Measurements from ENCODE around the gene FGF19. TPM values are rescaled to one million over a fixed set of nuclear protein-coding genes. Genes with fewer than 3 reads are reported as not detected.

The FGF19 gene
- total RNA-seq, 1 donor from 2014 or later, result not detected

DNA sequence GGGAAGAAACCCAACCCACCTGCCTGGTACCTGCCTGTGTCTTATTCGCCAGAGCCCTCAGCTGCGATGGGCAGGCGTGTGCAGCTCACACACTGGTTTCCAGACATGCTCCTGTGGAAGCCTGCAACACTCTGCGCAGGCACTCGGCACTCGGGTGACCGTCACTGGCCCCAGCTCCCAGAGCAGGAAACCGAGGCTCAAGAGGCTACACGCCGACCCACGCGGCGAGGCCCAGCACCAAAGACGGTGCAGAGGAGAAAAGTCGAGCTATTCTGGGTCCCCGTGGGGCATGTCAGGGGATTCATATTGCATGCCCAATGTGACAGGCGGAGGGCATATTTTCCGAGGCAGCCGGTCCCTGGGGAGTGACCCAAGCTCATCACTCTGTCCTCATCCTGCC, 11.6 kb upstream of the FGF19 start:
- intact Hi-C loops (cut with micrococcal nuclease), result no loop called here
- POLR2A ChIA-PET, result interaction anchor here (0.6 kb wide), 1 partner anchor 481 kb away, joined by 4 read pairs; no protein-coding TSS in a partner anchor

DNA sequence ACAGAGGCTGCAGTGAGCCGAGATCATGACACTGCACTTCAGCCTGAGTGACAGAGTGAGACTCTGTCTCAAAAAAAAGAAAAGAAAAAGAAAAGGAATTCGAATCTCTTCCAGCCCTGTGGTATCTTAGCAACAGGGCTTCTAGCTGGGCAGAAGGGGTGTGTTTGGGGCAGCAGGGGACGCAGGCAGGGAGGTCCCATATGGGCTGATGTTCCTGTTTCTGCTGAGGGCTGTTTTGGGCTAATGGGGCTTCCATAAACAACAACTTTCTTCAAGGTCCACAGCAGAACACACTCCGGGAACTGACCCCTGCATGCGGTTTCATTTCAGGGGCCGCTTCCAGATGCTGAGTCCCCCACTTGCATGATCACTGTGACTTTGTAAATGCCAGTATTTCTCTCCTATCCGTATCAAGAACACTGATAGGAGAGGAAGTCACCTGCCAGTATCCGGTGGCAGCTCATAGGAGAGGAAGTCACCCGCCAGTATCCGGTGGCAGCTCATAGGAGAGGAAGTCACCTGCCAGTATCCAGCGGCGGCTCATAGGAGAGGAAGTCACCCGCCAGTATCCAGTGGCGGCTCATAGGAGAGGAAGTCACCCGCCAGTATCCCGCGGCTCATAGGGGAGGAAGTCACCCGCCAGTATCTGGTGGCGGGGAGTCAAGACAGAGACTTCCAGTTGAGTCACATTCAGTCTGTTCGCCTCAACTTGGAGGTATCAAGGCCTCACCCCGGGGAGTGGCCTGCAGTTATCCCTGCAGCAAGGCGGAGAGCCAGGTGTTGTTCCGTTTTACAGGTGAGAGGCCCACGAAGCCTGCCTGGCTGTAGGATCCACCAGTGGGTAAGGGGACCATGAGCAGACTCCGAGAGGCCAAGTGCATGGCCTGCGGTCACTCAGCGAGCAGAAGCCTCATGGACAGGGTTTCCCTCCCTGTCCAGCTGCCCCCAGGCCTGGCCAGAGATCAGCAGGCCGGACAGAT, 8.3 kb upstream of the FGF19 start:
- CTCF ChIA-PET, result no interaction called here
- POLR2A ChIA-PET, result no interaction called here
- Mint-ChIP-seq H3K4me3 (no peak overlapping the region), H3K27ac (no peak overlapping the region), H3K27me3 (peaks cover 36% of the 10 kb centered on the region), H3K9me3 (no peaks in the 10 kb centered on the region), H3K36me3 (ENCODE audit: low read depth) (no peaks in the 10 kb centered on the region), H3K4me1 (peaks cover 7% of the 10 kb centered on the region)
- DNase-seq (no peak), ATAC-seq (ENCODE audit: low read depth) (no peak)
- TF ChIP-seq, protein P1, sequence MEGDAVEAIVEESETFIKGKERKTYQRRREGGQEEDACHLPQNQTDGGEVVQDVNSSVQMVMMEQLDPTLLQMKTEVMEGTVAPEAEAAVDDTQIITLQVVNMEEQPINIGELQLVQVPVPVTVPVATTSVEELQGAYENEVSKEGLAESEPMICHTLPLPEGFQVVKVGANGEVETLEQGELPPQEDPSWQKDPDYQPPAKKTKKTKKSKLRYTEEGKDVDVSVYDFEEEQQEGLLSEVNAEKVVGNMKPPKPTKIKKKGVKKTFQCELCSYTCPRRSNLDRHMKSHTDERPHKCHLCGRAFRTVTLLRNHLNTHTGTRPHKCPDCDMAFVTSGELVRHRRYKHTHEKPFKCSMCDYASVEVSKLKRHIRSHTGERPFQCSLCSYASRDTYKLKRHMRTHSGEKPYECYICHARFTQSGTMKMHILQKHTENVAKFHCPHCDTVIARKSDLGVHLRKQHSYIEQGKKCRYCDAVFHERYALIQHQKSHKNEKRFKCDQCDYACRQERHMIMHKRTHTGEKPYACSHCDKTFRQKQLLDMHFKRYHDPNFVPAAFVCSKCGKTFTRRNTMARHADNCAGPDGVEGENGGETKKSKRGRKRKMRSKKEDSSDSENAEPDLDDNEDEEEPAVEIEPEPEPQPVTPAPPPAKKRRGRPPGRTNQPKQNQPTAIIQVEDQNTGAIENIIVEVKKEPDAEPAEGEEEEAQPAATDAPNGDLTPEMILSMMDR (IDR thresholded peaks at IDR 0.05), result no peak
- intact Hi-C loops (cut with micrococcal nuclease), result no loop called here

More for the DNA sequence above, 11.6 kb upstream of the FGF19 start:
- no peak for DNase-seq
- CTCF ChIA-PET, result no interaction called here
- Mint-ChIP-seq H3K36me3 (ENCODE audit: low read depth) (no peaks in the 10 kb centered on the region), H3K4me3 (no peak overlapping the region), H3K27me3 (peaks cover 38% of the 10 kb centered on the region), H3K4me1 (peaks cover 10% of the 10 kb centered on the region), H3K27ac (no peak overlapping the region), H3K9me3 (no peaks in the 10 kb centered on the region)
- TF ChIP-seq, protein P1 (IDR thresholded peaks at IDR 0.05), result no peak
- ATAC-seq (ENCODE audit: low read depth), result no peak

DNA sequence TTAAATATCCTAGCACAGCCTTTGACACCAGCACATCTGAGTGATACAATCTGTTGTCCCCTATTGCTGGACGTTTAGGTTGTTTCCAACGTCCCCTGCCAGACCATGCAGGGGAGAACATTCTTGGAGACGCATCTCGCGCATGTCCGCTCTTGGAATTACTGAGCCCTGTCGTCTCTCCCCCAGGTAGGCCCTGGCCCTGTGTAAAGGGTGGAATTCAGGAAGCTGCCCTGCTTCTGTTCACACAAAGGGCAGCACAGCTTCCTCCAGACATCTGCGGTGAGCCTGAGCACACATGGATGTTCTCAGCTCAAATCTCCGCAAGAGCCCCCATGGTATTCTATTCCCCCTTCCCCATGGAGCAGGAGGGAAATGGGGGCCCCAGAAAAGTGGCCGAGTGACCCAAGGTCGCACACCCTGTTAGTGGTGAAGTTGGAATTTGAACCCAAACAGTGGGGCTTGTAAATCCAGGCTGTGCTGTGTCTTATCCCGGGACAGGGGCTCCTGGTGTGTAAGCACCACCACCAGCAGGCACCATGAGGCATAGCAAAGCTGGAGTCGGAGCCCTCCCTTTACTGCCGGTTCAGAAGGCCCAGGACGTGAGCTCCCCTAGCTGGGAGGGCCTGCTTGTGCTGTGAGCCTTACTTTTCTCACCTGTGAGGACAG, 5.0 kb upstream of the FGF19 start:
- DNase-seq (no peak), ATAC-seq (ENCODE audit: low read depth) (no peak)
- TF ChIP-seq, protein P1 (IDR thresholded peaks at IDR 0.05), result no peak
- H3K36me3 Mint-ChIP-seq (ENCODE audit: low read depth), result no peaks in the 10 kb centered on the region
- no peaks in the 10 kb centered on the region for H3K9me3 Mint-ChIP-seq
- no peak overlapping the region for H3K4me3 Mint-ChIP-seq
- intact Hi-C loops (cut with micrococcal nuclease), result no loop called here
- no peak overlapping the region for H3K27ac Mint-ChIP-seq
- H3K4me1 Mint-ChIP-seq, result peaks cover 16% of the 10 kb centered on the region
- CTCF ChIA-PET, result no interaction called here
- H3K27me3 Mint-ChIP-seq, result peaks cover 61% of the 10 kb centered on the region
- POLR2A ChIA-PET, result no interaction called here

DNA sequence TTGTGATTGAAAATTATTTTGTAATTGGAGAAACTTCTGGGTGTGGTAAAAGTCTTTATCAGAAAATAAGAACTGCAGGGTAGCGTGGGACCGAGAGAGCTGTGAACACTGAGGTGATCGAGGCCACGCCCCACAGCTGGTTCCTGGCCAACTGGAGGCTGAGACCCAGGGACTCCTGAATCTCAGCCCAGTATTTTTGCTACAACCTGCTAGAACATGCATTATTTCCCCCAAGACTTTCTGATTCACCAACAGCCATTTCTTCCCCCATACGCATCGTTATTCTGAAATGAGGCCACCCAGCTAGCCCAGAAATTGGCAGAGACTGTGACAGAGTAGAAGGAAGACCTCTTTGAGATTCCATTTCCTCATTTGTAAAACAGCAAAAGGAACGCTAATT, 3.4 kb upstream of the FGF19 start:
- ChIA-PET POLR2A (no interaction called here), CTCF (no interaction called here)
- peaks cover 62% of the 10 kb centered on the region for H3K27me3 Mint-ChIP-seq
- TF ChIP-seq, protein P1 (IDR thresholded peaks at IDR 0.05), result no peak
- no peak overlapping the region for H3K27ac Mint-ChIP-seq
- H3K4me3 Mint-ChIP-seq, result no peak overlapping the region
- intact Hi-C loops (cut with micrococcal nuclease), result no loop called here
- H3K36me3 Mint-ChIP-seq (ENCODE audit: low read depth), result no peaks in the 10 kb centered on the region
- ATAC-seq (ENCODE audit: low read depth), result no peak
- DNase-seq, result no peak
- peaks cover 21% of the 10 kb centered on the region for H3K4me1 Mint-ChIP-seq
- H3K9me3 Mint-ChIP-seq, result no peaks in the 10 kb centered on the region

Data from activated B cell treated with CpG ODN at 0.5 μM for 24 hours (primary cell).